H1 (cell line): ENCODE data around the gene ERAP2.

Source experiments
- CTCF ChIP-seq, 3 experiments: IDR thresholded peaks; 1 replicate in 2 of 3; 2 replicates in 1 of 3; pipeline versions ENCODE4 v1.5.1 to v1.6.1; 2011; ENCODE audit warnings: low read length in 3 of 3, mild to moderate bottlenecking in 3 of 3, inconsistent platforms in 2 of 3, low read depth in 1 of 3, moderate library complexity in 1 of 3; ENCODE audit not compliant: insufficient read depth in 1 of 3; ENCODE audit errors: control extremely low read depth in 1 of 3
- EZH2 ChIP-seq: fragments of 200-600 bp; sonication (generic); IDR thresholded peaks from 2 replicates; pipeline ENCODE4 v1.7.1; 2012; ENCODE audit warnings: low read depth, mild to moderate bottlenecking, moderate library complexity, low read length, inconsistent platforms; ENCODE audit not compliant: severe bottlenecking
- FOSL1 ChIP-seq: IDR thresholded peaks from 2 replicates; pipeline ENCODE4 v1.6.1; 2011; ENCODE audit warnings: mild to moderate bottlenecking, low read depth, low read length, moderate library complexity; ENCODE audit not compliant: insufficient read depth
- POLR2A ChIP-seq, 2 experiments: IDR thresholded peaks; 1 replicate in 1 of 2; 2 replicates in 1 of 2; pipeline ENCODE4 v1.6.1; 2011; ENCODE audit warnings: low read depth in 2 of 2, low read length in 2 of 2, mild to moderate bottlenecking in 2 of 2; ENCODE audit errors: control extremely low read depth in 1 of 2
- ZNF274 ChIP-seq: IDR thresholded peaks from 2 replicates; pipeline ENCODE4 v1.7.0; 2012; ENCODE audit warnings: low read length, borderline replicate concordance; ENCODE audit errors: extremely low read depth

- no peak for TF ChIP-seq FOSL1
- TF ChIP-seq POLR2A (IDR thresholded peaks at IDR 0.05; ENCODE audit: control extremely low read depth in 1 of 2, low read depth in 2 of 2, low read length in 2 of 2) = no peak
- TF ChIP-seq EZH2 = no peak
- no peak for TF ChIP-seq CTCF (IDR thresholded peaks at IDR 0.05; ENCODE audit: control extremely low read depth in 1 of 3, insufficient read depth in 1 of 3, low read depth in 1 of 3, low read length in 3 of 3)
- TF ChIP-seq ZNF274 = no peak
These were observed 24.8 kb upstream of the ERAP2 start for GRCh38 chr5:96851312-96852062.
